Endometrial microvascular endothelial cells (primary cell): ENCODE results near the gene FOXK1. TPM values are rescaled to one million over a fixed set of nuclear protein-coding genes. Genes with fewer than 3 reads are reported as not detected.

Experiments used
- in situ Hi-C: cut with HindIII; loops from 2 replicates; pipeline ENCODE4 v1.10.0; 2017; ENCODE audit warnings: low sequenced_read_pairs, low pct_unique_long_range_greater_than_20kb; ENCODE audit errors: inconsistent ontology term
- total RNA-seq: library from RNA; depleted of rRNA; stranded (reverse); fragments of >200 nt; gene quantifications from one replicate; pipeline ENCODE4 v1.2.3, GENCODE V29; 2015; ENCODE audit errors: inconsistent ontology term

Gene FOXK1
- total RNA-seq, 1 donor from 2014 or later, result 34.0 TPM

GRCh38 chr7:4771737-4772136 lies 89.6 kb downstream of the FOXK1 start:
- in situ Hi-C loops, result no loop called here

GRCh38 chr7:4772306-4772705 lies 90.2 kb downstream of the FOXK1 start:
- in situ Hi-C loops, result no loop called here

- in situ Hi-C loops, result no loop called here
Observed at GRCh38 chr7:4774007-4774406, 91.9 kb downstream of the FOXK1 start.

GRCh38 chr7:4774658-4775249 lies 92.7 kb downstream of the FOXK1 start:
- in situ Hi-C loops, result no loop called here

GRCh38 chr7:4775250-4775847 lies 93.3 kb downstream of the FOXK1 start, which contains the start of gene AP5Z1:
Gene AP5Z1 (plus strand): TSS chr7:4775623. CDS start chr7:4775716, 93 bp downstream.
- in situ Hi-C loops, result no loop called here

GRCh38 chr7:4775848-4776623 lies 93.9 kb downstream of the FOXK1 start:
- in situ Hi-C loops, result no loop called here

- in situ Hi-C loops, result no loop called here
Observed at GRCh38 chr7:4779118-4779517, 97.0 kb downstream of the FOXK1 start.

GRCh38 chr7:4781366-4782069 lies 99.4 kb downstream of the FOXK1 start:
- in situ Hi-C loops, result no loop called here

GRCh38 chr7:4782333-4783291 lies 100.5 kb downstream of the FOXK1 start:
- in situ Hi-C loops, result no loop called here

- in situ Hi-C loops, result no loop called here
Observed at GRCh38 chr7:4783292-4783652, 101.2 kb downstream of the FOXK1 start.

GRCh38 chr7:4783762-4784351 lies 101.8 kb downstream of the FOXK1 start:
- in situ Hi-C loops, result no loop called here

GRCh38 chr7:4784799-4785198 lies 102.7 kb downstream of the FOXK1 start:
- in situ Hi-C loops, result no loop called here

- in situ Hi-C loops, result no loop called here
Observed at GRCh38 chr7:4785371-4785770, 103.3 kb downstream of the FOXK1 start.

- in situ Hi-C loops, result no loop called here
Observed at GRCh38 chr7:4786015-4786414, 103.9 kb downstream of the FOXK1 start.

- in situ Hi-C loops, result no loop called here
Observed at GRCh38 chr7:4787541-4787940, 105.4 kb downstream of the FOXK1 start.

- in situ Hi-C loops, result no loop called here
Observed at GRCh38 chr7:4787947-4788626, 106.0 kb downstream of the FOXK1 start.

GRCh38 chr7:4788627-4789189 lies 106.6 kb downstream of the FOXK1 start:
- in situ Hi-C loops, result no loop called here
